Measurements from ENCODE around the gene FARS2.
A peak's percentile ranks its signal among the peaks of the same experiment; 100 is the strongest.

The FARS2 gene

DNA sequence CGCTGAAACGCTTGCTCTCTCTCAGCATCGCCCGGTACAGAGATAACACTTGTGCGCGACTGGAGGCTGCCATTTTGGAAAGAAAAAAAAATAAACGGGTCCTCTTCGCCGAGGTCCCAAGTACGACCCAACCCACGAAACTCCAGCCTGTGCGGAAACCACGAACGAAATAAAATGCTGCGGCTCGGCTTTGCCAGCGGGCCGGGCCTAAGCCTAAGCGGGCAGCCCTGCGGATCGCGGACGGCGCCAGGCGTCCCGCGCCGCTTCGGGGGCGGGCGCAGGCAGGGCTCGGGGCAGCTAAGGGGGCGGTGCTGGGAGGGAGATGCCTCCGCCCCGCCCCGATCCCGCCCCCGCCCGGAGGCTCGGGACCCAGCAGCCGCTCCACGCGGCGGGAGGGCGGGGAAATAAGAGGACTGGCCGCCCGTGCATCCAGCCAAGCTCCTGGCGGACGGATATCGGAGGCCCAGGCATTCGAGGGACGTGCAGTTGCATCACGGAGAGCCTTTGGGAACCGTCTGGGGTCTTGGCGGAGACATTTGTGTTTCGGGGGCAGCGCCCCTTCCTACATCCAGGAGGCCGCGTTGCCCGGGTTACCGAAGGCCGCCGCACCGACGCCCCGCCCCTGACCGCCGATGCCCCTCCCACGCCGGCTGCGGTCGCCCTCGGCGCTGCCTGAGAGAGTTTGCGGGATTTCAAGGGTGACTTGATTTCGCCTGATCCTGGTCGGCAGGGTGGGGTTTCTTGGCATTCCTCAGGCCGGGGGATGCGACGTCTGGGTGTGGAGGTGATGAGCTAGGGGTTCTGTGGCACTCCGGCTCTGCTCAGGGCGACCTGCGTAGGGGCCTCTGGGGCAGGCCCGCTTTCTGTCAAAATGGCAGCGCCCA, at the start of gene FARS2, which contains the start of gene LYRM4:
TSS of gene FARS2 (plus strand) at position 853 of the 884 bp plus-strand sequence.
TSS of gene LYRM4 (minus strand) at position 290 of the 884 bp plus-strand sequence. CDS start at position 73, 217 bp downstream.
- peak; percentile 88 for DNase-seq

DNA sequence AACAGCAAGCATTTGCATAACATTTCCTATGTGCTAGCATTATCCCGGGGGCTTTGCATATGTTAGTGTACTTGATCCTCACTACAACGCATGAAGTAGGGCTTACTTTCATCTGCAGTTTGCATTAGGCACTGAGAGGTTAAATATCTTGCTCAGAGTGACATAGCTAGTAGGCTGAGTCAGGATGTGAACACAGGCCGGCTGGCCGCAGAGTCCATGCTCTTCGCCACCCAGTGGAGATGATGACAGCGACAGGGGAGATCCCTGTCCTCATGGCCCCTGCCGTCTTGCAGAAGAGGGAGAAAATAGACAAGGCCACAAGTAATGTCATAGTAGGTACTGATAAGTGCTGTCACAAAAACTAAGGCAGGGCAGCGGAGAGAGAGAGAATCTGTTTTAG, 47.5 kb upstream of the FARS2 start:
- DNase-seq, result no peak

DNA sequence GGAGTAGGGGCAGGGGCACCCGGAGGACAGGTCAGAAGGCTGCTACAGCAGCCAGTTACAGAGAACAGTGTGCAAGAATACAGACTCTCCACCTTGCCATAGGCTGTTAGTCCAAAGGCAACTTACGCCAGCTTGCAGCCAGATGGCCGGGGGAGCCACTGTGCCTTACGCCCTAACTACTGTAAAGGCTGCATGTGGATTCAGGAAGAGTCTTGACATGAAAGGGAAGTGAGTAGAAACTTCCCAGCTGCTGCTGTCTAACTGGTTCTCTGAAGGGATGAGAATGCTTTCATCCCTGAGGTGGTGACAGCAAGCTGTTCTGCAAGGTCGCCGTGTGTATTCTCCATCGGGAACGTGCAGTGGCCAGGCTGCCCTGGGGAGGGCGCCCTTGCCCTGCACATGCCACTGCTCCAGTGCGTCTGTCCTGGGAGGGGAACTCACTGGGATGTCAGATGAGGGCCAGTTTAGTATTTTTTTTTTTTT, 46.7 kb upstream of the FARS2 start:
- DNase-seq, result no peak

DNA sequence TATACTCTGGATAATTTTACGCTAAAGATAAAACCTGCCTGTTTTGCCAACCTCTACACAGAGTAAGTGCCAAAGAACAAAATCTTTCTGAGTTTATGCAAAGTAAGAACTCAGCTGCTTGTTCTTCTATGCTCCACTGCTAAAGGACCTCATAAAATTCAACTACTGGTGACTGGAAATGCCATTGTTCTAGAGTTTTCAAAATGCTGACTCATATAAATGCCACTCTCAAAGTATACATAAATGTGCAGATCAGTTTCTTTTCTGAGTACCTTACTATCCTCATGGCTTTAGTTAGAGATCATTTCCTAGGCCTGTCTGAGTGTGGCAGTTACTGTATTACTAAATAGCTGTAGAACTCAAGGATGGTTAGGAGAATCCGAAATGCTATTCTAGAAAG, 46.2 kb upstream of the FARS2 start:
- no peak for DNase-seq

DNA sequence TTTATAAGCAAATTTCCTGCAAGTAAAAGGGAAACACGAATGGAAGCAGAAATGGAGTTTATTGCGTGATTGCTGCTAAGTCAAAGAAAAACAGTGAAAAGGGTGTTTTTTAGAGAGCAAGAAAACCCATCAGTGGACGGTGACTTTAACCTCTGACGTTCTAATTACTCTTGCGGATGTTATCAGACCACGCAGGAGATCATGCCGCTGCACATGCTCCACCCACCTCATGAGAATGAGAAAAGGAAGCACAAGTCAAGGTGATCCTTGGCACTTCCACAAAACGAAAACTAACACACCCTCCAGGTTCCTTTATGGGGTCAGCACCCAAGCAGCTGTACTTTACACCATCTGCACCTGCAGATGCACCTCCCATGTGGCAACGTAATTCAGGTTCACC, 45.5 kb upstream of the FARS2 start:
- no peak for DNase-seq

DNA sequence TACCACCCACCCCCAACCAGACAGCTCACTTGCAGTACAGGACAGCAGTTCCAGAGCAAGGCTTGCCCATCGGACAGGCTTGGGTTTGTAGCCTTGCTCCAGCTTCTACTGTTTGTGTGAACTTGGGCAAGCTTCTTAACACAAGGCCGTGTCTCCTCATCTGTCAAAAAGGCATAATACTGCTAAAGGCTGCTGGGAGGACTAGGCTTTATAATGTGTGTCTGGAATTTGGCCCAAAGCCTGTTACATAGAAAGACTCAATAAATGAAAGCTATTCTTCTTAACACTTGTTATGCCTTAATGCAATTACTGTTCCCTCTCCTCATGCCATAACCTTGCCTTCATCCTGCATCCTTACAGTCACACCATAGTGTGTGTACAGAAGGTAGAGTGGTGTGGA, 44.0 kb upstream of the FARS2 start:
- DNase-seq, result no peak

DNA sequence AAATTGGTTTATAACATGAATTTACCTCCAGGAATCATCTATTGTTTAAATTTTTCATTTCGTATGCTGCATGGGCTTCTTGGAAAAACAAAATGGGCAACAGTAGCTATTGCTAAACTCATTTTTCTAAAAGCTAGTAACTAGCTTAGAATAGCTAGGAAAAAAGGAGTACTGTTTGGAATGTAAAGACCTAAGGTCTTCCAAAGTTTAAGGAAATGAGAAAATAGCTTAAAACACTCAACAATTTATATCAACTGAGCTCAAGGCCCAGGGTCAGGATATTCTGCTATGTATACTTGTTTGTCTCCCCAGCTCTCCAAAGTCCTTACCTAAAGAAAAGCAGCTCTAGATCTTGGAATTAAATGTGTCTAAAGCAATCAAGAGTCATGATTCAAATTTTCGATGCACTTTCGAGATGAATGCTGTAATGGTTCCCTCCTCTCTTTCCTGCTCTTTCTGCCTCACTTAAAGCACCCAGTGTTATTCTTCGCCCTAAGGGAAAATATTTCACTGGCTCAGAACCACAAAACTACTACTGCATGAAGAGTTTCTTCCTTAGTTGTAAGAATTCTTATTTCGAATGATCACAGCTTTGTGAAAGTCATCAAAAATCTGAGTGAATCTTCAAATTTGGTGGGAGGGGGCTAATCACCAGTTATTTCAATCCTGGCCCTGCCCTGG, 42.2 kb upstream of the FARS2 start:
- DNase-seq, result no peak

DNA sequence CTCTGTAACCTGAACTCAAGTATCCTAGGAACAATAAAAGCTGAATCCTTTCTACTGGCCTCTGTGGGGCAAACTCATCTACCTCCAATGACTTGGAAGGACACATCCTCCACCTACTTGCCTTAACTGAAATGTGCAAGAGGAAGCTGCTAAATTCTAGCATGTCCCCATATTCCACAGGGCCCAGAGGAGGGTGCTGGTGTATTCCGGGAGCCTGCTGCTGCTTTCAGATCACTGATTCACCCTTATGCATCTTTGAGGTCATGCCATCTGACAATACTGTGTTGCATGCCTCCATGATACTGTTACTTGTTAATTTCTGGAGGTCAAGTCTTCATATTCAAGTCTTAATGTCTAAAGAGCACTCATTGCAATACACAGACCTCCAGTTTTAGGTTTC, 40.9 kb upstream of the FARS2 start:
- no peak for DNase-seq

DNA sequence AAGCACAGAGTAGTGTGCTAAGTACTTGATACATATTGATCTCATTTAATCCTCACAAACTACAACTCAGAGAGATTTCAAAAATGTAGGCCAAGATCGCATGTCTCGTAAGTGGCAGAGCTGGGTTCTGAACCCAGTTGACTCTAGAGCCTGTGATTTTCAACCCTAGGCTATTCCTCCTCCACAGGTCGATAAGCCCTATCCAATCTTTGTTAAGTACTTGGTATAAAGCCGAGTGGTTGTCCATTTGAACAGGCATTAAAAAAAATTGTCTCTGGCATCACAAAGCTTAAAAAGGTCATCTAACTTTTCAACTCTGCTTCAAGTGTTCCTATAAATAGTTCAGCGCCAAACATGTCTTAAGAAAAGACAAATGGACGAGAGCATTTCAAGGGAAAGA, 38.0 kb upstream of the FARS2 start:
- no peak for DNase-seq

DNA sequence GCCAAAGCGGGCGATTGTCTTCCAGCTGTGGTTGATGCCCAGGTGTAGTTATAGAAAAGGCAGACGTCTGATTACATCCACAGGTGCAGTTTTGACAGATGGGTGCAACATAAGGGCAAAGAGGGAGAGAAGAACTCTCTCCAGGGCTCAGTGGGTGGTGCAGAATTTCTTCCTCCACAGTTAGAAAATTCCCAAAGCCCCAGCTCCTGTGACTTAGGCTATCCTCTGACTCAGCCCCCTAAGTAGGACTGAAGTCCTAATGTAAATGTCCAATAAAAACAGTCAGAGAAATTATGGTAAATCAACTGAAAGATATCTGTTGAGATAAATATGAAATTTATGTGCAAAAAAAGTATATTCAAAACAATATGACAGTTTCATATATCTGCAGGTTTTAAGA, 32.0 kb upstream of the FARS2 start:
- DNase-seq, result no peak

DNA sequence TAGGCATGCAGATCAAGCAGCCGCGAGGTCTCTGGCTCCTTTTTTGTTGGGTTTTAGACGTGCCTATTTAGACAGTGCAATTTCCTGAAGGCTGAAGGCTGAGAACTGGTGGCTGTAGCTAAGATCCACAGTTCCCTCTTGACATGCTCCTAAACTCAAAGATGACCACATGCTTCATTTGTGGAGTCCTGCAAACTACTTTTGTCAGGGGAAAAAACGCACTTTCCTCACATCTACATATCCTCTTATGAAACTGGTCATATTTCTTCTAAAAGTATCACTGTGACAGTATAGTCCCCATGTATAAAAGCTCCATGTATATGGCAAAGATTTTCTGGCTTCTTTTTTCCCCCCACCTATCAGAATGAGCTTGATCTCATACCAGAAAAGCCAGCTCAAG, 31.2 kb upstream of the FARS2 start:
- no peak for DNase-seq

DNA sequence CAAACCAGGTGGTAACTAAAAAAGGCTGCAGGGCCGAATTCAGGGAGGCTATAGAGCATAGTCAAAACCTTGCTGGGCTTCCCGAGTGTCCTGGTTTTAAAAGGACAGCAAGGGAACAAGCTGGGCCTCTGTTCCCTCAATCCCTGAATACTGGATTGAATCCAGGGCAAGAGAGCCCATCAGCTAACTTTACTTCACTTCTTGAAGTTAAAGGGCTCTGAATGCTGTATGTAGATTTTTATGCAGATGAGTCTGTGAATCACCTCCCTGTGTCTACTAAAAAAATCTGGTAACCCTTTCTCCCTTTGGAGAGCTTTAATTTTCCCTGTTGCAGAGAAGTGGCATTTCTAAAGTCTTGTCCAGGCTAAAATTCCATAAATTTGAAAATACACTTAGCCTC, 30.0 kb upstream of the FARS2 start:
- DNase-seq, result no peak

DNA sequence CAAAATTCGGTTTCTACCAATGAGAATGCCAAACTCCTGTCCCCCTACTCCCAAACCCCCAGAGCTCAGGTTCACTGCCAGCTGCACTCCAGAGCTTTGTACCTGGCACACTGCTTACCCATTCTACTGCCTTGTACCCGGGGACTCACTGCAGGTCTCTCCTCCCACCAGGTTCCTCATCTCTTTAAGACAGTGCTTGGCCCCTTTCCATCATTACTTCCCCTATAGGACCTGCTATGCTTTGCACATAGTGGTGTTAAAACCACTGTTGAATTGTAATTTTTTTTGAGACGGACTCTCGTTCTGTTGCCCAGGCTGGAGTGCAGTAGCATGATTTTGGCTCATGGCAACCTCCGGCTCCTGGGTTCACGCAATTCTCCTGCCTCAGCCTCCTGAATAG, 26.4 kb upstream of the FARS2 start:
- DNase-seq, result no peak

DNA sequence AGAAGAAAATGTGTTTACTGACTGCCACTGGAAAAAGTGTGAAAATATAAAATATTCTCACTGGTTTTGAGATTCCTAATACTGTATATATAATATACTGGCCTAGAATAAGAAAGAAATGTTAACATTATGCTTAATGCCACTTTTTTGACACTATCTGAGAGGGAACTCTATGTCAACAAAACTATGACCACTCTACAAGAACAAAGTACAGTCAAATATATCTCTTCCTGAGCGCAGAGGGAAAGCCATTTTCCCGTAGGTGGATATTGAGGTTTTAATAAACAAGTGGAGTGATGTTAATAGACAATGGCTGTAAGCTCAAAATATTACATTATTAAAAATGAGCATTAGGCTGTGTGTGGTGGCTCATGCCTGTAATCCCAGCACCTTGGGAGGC, 25.5 kb upstream of the FARS2 start:
- no peak for DNase-seq

DNA sequence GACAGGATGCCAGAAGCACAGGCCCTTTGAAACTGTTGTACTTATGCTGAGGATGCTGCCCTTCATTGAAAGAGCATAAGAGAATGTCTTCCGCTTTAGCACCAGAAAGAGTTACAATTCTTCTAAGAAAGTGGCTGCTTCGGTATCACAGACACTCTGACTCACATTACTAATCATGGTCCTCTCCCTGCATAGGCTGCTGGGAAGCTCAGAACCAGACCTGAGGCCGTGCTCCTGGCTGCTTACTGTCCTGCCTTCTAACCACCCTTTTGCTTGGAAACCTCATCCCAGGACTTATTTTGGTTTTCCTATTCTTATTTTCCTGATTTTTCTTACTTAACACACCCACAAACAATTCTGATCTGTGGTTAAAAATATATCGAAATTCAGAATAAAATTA, 23.5 kb upstream of the FARS2 start:
- DNase-seq, result no peak

DNA sequence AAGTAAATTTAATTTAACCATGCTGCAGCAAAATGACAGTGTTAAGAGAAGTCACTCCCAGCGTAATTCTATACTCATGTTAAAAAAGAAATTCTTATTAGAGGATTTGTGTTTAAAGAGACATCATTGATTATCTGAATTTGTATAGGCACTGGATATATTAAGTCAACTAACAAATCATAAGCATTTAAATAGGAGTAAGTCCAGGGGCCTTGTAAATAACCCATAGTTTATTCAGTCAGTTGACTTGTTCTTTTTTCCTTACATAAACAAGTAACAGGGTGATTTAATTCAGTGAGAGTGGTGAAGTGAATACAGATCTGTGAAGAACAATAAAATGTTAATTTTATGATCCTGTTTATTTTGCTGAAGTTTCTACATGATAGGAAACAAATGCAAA, 23.0 kb upstream of the FARS2 start:
- no peak for DNase-seq

DNA sequence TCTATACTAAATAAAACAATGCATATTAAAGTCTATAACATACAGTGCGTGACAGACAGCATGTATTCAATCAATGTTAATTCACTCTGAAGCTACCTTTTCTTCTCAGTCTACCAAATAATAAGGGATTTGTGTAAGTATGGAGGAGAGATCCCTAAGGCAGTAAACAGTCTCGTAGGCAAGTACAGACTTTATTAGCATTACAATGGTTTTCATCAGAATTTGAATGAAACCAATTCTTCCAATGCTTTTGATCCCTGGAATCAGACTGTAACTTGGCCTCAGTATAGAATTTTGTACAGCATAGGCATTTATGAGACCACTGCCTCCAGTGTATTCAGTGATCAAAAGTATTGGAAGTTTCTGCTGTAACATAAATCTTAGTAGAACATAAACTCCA, 20.1 kb upstream of the FARS2 start:
- no peak for DNase-seq

DNA sequence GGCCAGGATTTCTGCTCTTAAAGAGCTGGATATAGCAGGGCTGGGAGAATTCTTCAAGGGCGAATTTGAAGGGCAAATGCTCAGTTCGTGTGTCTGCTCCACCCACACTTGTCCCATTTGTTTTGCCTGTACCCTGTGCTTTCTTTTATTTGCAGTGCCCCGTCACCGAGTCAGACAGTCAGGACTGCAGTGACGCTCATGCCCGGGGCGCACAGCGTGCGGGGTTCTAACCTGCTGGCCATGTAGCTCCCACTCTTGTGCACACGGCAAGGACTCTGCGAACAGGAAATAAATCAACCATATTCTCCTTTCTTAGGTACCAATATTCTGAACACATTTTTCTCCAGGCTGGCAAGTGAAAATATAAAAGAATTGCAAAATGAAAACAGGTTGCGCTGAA, 18.2 kb upstream of the FARS2 start:
- DNase-seq, result no peak

DNA sequence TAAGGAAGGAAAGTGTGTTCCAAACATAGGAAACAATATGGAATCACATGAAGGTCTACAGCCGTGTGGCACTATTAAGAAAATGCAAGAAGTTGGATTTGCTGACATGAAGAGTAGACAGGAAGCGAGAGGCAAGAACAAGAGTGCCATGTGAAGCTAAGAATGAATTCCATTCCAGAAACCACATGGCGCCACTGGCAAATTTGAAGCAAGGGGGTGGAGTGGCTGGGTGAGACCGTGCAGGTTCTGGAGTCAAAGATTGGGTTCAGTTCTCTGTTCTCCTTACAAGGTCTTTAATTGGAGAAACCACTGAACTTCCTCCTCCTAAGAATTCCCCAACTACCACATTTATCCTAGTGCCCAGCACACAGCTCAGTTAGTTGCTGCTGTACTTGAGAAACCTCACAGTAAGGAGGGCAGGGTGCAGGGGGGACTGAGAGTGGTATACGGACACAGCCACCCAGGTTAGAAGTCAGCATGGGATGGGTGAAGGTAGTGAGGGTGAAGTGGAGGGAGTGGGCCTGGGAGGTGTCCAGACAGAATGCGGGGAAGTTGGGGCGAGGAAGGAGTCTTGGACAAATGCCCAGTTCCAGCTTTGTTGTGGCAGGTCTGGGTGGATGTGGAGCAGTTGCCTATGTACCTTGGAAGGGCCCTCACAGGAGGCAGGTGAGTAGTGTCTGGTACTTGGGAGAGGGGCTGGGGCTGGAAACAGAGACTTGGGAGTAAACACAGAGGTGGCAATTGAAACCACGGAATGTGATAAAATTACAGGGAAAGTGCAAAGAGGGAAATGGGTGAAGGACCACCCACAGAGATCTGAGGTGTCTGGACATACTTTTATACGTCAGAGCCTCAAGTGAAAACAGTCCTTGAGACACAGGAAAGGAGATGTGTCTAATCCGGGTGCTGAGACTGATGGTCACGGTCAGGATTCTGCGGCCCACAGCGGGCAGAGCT, 14.9 kb upstream of the FARS2 start:
- DNase-seq, result no peak

DNA sequence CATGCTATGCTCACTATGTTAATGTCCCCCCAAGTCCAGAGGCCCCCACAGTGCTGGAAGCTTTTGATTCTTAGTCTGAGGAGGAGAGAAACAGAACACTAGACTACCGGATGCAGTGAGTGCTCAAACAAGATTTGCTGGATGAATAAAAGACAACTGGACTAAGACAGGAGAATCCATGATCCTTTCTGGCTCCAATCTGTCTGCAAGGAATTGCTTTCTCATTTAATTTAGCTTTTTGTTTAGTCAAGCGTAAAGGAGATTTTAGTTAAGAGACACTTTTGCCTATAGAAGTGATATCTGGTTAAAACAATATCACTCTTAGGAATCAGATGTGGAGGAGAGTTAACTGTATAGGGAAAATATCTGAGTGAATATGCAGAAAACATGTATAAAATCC, 14.1 kb upstream of the FARS2 start:
- DNase-seq, result no peak

DNA sequence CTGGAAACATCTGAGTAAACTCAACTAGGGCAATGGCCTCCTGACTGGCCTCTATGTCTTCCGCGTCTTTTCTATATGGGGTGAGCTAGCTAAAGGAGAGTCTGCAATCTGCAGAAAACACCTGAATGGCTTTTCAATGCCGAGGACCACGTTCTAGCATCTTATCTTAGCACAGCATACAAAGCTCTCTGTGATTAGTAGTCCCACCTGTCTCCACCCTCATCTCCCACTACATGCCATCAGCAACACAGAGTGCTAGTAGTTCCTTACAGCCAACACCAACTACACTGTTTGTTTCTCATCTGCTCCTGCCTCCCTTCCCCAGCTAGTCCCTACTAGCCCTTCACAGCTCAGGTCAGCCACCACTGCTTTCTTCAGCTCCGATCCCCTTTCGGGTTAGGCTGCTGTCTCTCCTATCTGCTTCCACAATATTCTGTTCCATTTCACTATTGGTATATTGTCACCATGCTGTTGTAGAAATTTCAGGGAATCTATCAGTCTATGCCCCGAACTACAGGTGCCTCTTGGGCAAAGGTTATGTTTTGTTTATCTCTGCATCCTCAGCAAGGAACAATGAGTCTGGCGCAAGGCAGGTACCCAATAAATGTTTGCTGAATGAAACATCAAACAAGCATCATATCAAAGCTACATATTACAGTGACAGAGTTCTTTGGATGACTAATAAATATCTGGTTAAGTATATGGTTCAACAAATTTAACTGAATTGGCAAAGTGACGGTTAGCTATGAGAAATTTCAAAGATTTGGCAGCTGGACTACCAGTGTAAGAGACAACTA, 12.8 kb upstream of the FARS2 start:
- DNase-seq, result no peak

DNA sequence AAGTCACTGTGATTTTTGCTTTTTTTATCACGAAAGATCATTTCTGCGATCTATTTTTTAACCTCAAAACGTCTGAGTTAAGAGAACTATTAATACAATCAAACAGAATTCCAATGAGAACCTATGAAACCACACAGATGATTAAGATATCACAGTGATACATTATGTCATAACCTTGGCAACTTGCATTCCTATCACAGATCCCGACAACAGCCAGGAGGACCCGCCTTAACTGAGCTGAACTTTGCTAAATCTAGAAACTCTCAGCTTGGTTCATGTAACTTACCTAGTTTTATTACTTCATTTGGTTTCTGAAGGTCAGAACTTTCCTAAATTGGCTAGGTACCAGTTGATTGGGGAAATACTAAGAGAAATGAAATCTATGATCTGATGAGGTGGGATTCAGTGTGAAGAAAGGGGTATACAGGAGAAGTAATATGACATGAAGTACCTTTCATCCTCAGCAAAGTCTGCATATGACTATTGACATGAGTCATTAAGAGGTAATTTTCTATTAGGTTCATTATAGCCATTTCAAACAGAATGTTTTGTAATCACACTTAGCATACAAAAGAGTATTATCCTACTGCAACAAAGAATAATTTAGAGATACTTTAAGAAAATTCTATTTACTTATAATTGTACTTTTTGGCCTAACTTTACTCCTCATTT, 11.7 kb upstream of the FARS2 start:
- DNase-seq, result no peak
